Liver (tissue), 9 donors: Measurements from ENCODE around the gene SESTD1. TPM values are rescaled to one million over a fixed set of nuclear protein-coding genes. Genes with fewer than 3 reads are reported as not detected.

Experiments
- DNase-seq: peaks from one replicate; pipeline ENCODE4 v3.0.0-alpha.2; 2017; ENCODE audit warnings: low spot score
- H3K27ac ChIP-seq, 2 donors: one replicate each; pipeline ENCODE4 v1.7.0; 2013; ENCODE audit warnings: inconsistent platforms in 2 of 2, low read length in 2 of 2, control low read depth in 1 of 2, low read depth in 1 of 2, mild to moderate bottlenecking in 1 of 2
- H3K27me3 ChIP-seq, 4 donors: one replicate each; pipeline versions ENCODE4 v1.6.1 to v1.7.0; 2013; ENCODE audit warnings: low read length in 3 of 4, inconsistent platforms in 1 of 4, mild to moderate bottlenecking in 1 of 4, moderate library complexity in 1 of 4; ENCODE audit not compliant: control insufficient read depth in 4 of 4, insufficient read depth in 4 of 4
- H3K36me3 ChIP-seq, 4 donors: one replicate each; pipeline versions ENCODE4 v1.6.1 to v1.7.0; 2013; ENCODE audit warnings: low read length in 3 of 4, mild to moderate bottlenecking in 3 of 4, low read depth in 1 of 4, moderate library complexity in 1 of 4; ENCODE audit not compliant: control insufficient read depth in 4 of 4, insufficient read depth in 3 of 4
- H3K4me1 ChIP-seq, 4 donors: one replicate each; pipeline versions ENCODE4 v1.6.1 to v1.7.0; 2013; ENCODE audit warnings: low read length in 3 of 4, mild to moderate bottlenecking in 3 of 4, moderate library complexity in 1 of 4; ENCODE audit not compliant: control insufficient read depth in 4 of 4, insufficient read depth in 4 of 4
- H3K4me3 ChIP-seq, 3 donors: one replicate each; pipeline versions ENCODE4 v1.6.1 to v1.7.0; 2013; ENCODE audit warnings: low read length in 3 of 3, control low read depth in 1 of 3, low read depth in 1 of 3, mild to moderate bottlenecking in 1 of 3
- H3K9ac ChIP-seq, 2 donors: one replicate each; pipeline ENCODE4 v1.7.0; 2013; ENCODE audit warnings: low read length in 2 of 2, mild to moderate bottlenecking in 2 of 2, moderate library complexity in 2 of 2, control low read depth in 1 of 2, low read depth in 1 of 2
- H3K9me3 ChIP-seq, 4 donors: one replicate each; pipeline versions ENCODE4 v1.6.1 to v1.7.0; 2013; ENCODE audit warnings: low read length in 3 of 4; ENCODE audit not compliant: control insufficient read depth in 4 of 4
- EGR1 ChIP-seq, 2 donors: IDR thresholded peaks; 2 replicates each; pipeline ENCODE4 v1.6.1; 2016 to 2018; ENCODE audit warnings: antibody characterized with exemption in 2 of 2, low read depth in 2 of 2
- FOXA1 ChIP-seq: IDR thresholded peaks from 2 replicates; pipeline ENCODE4 v1.6.1; 2016; ENCODE audit warnings: antibody characterized with exemption
- GABPA ChIP-seq, 2 donors: IDR thresholded peaks in 1 of 2; conservative IDR thresholded peaks in 1 of 2; 2 replicates each; pipeline ENCODE4 v1.6.1; 2016; ENCODE audit warnings: antibody characterized with exemption in 2 of 2, mild to moderate bottlenecking in 1 of 2, moderate library complexity in 1 of 2
- HNF4A ChIP-seq, 2 donors: conservative IDR thresholded peaks; 2 replicates each; pipeline ENCODE4 v1.6.1; 2016; ENCODE audit warnings: antibody characterized with exemption in 2 of 2, mild to moderate bottlenecking in 2 of 2
- HNF4G ChIP-seq: IDR thresholded peaks from 2 replicates; pipeline ENCODE4 v1.6.1; 2016; ENCODE audit warnings: antibody characterized with exemption
- JUND ChIP-seq, 2 donors: IDR thresholded peaks; 2 replicates each; pipeline ENCODE4 v1.6.1; 2016; ENCODE audit warnings: antibody characterized with exemption in 2 of 2
- NR2F2 ChIP-seq: IDR thresholded peaks from 2 replicates; pipeline ENCODE4 v1.6.1; 2016; ENCODE audit warnings: antibody characterized with exemption
- RAD21 ChIP-seq, 2 donors: IDR thresholded peaks; 2 replicates each; pipeline ENCODE4 v1.6.1; 2016; ENCODE audit warnings: antibody characterized with exemption in 2 of 2, mild to moderate bottlenecking in 2 of 2
- SP1 ChIP-seq: IDR thresholded peaks from 2 replicates; pipeline ENCODE4 v1.6.1; 2018; ENCODE audit warnings: antibody characterized with exemption, mild to moderate bottlenecking
- TAF1 ChIP-seq: conservative IDR thresholded peaks from 2 replicates; pipeline ENCODE4 v1.6.1; 2016; ENCODE audit warnings: antibody characterized with exemption, mild to moderate bottlenecking
- WGBS: extraction: QIAGEN DNeasy Blood & Tissue Kit; methylation state at CpG from one replicate; pipeline ENCODE4 v1.1.7; 2013; 5-methylcytosine and 5-hydroxymethylcytosine counted together
- polyA plus RNA-seq, 2 donors: library from polyadenylated mRNA; stranded (reverse) in 1 of 2; unstranded in 1 of 2; fragments of 200-250 nt in 1 of 2; fragments of >200 nt in 1 of 2; fragmentation: Nextera tagmentation in 1 of 2; extraction: Ambion mirVana in 1 of 2; gene quantifications; one replicate each; pipeline versions ENCODE4 v1.2.1 to v1.2.3, GENCODE V29; 2013 to 2015
- total RNA-seq, 2 donors: library from RNA; depleted of rRNA; stranded (reverse); fragments of >200 nt; gene quantifications; one replicate each; pipeline ENCODE4 v1.2.3, GENCODE V29; 2014
- TF ChIP-seq, protein P1 (sequence below): IDR thresholded peaks from 2 replicates; pipeline ENCODE4 v1.6.1; 2016; ENCODE audit warnings: antibody characterized with exemption, mild to moderate bottlenecking
- TF ChIP-seq, protein P2 (sequence below): IDR thresholded peaks from 2 replicates; pipeline ENCODE4 v1.6.1; 2016; ENCODE audit warnings: antibody characterized with exemption
- TF ChIP-seq, protein P3 (sequence below): fragments of 150-350 bp; IDR thresholded peaks from 2 replicates; pipeline ENCODE4 v1.5.1; 2017; ENCODE audit warnings: improper control_type of control experiment, low read depth, low read length; ENCODE audit not compliant: missing input control
- TF ChIP-seq, protein P4 (sequence below): IDR thresholded peaks from 2 replicates; pipeline ENCODE4 v1.6.1; 2016; ENCODE audit warnings: antibody characterized with exemption
- TF ChIP-seq, protein P5 (sequence below): IDR thresholded peaks from 2 replicates; pipeline ENCODE4 v1.6.1; 2016; ENCODE audit warnings: antibody characterized with exemption
- donor health status: healthy.
- donor health status: healthy.
- donor health status: healthy.
- donor health status: healthy.
- donor health status: healthy.

Gene SESTD1
- total and polyA plus RNA-seq, 4 donors = 6.3 to 10.1 (median 7.4) TPM

DNA sequence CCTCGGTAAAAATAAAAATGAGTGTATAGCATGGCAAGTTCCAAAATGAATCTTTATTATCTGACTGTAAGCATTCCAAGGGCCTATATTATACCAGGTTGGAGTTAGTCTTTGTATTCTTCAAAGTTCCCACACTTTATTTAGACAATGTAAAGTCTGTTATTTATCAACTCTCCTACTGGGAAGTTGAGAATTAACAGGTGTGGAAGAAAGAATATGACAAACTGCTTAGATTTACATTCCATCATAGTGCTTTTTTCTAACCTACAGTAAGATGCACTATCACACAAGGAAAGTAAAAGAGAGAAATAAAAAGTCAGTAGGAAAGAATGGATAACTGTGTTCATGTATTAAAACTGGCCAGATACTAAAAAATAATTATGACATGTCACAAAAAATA, 93.3 kb downstream of the SESTD1 start:
- H3K4me3 ChIP-seq = no peak overlapping the region
- peaks cover 0 to 5% (median 0%) of the 10 kb centered on the region in 4 donors for H3K36me3 ChIP-seq
- no peak for DNase-seq
- no peaks in the 10 kb centered on the region for H3K27me3 ChIP-seq
- 94% methylated on average over 1 of the region's 1 CpG for WGBS
- H3K9ac ChIP-seq = no peak overlapping the region
- no peak for TF ChIP-seq RAD21 (IDR thresholded peaks at IDR 0.05)
- no peak for TF ChIP-seq HNF4A (conservative IDR thresholded peaks at IDR 0.05)
- TF ChIP-seq, protein P1, sequence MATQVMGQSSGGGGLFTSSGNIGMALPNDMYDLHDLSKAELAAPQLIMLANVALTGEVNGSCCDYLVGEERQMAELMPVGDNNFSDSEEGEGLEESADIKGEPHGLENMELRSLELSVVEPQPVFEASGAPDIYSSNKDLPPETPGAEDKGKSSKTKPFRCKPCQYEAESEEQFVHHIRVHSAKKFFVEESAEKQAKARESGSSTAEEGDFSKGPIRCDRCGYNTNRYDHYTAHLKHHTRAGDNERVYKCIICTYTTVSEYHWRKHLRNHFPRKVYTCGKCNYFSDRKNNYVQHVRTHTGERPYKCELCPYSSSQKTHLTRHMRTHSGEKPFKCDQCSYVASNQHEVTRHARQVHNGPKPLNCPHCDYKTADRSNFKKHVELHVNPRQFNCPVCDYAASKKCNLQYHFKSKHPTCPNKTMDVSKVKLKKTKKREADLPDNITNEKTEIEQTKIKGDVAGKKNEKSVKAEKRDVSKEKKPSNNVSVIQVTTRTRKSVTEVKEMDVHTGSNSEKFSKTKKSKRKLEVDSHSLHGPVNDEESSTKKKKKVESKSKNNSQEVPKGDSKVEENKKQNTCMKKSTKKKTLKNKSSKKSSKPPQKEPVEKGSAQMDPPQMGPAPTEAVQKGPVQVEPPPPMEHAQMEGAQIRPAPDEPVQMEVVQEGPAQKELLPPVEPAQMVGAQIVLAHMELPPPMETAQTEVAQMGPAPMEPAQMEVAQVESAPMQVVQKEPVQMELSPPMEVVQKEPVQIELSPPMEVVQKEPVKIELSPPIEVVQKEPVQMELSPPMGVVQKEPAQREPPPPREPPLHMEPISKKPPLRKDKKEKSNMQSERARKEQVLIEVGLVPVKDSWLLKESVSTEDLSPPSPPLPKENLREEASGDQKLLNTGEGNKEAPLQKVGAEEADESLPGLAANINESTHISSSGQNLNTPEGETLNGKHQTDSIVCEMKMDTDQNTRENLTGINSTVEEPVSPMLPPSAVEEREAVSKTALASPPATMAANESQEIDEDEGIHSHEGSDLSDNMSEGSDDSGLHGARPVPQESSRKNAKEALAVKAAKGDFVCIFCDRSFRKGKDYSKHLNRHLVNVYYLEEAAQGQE = no peak
- TF ChIP-seq NR2F2 = no peak
- TF ChIP-seq, protein P2, sequence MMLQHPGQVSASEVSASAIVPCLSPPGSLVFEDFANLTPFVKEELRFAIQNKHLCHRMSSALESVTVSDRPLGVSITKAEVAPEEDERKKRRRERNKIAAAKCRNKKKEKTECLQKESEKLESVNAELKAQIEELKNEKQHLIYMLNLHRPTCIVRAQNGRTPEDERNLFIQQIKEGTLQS = no peak
- no peaks in the 10 kb centered on the region for H3K4me1 ChIP-seq
- no peak overlapping the region for H3K27ac ChIP-seq
- no peaks in the 10 kb centered on the region for H3K9me3 ChIP-seq

DNA sequence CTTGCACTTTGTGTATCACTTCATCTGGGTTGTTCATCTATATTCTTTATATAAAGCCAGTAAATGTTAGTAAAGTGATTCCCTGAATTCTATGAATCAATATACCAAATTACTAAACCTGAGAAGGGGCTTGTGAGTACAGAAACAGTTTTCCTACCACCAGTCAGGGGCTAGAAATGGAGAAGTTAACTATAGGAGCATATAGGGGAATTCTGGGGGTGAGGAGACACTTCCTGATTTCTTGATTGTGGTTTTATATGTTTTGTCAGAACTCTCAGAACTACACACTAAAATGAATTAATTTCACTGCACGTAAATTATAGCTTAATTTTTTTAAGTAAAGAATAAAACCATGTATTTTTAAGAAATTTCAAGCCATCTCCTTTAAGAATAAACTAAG, 93.7 kb downstream of the SESTD1 start:
- Histone ChIP-seq H3K9me3 (no peaks in the 10 kb centered on the region), H3K9ac (no peak overlapping the region), H3K4me3 (no peak overlapping the region), H3K4me1 (no peaks in the 10 kb centered on the region), H3K27ac (no peak overlapping the region), H3K27me3 (no peaks in the 10 kb centered on the region), H3K36me3 (peaks cover 0 to 2% (median 0%) of the 10 kb centered on the region in 4 donors)
- no peak for DNase-seq
- WGBS = 88% methylated on average over 1 of the region's 1 CpG
- no peak for TF ChIP-seq HNF4A (conservative IDR thresholded peaks at IDR 0.05)
- TF ChIP-seq, protein P3, sequence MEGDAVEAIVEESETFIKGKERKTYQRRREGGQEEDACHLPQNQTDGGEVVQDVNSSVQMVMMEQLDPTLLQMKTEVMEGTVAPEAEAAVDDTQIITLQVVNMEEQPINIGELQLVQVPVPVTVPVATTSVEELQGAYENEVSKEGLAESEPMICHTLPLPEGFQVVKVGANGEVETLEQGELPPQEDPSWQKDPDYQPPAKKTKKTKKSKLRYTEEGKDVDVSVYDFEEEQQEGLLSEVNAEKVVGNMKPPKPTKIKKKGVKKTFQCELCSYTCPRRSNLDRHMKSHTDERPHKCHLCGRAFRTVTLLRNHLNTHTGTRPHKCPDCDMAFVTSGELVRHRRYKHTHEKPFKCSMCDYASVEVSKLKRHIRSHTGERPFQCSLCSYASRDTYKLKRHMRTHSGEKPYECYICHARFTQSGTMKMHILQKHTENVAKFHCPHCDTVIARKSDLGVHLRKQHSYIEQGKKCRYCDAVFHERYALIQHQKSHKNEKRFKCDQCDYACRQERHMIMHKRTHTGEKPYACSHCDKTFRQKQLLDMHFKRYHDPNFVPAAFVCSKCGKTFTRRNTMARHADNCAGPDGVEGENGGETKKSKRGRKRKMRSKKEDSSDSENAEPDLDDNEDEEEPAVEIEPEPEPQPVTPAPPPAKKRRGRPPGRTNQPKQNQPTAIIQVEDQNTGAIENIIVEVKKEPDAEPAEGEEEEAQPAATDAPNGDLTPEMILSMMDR = no peak
- TF ChIP-seq FOXA1 = no peak

DNA sequence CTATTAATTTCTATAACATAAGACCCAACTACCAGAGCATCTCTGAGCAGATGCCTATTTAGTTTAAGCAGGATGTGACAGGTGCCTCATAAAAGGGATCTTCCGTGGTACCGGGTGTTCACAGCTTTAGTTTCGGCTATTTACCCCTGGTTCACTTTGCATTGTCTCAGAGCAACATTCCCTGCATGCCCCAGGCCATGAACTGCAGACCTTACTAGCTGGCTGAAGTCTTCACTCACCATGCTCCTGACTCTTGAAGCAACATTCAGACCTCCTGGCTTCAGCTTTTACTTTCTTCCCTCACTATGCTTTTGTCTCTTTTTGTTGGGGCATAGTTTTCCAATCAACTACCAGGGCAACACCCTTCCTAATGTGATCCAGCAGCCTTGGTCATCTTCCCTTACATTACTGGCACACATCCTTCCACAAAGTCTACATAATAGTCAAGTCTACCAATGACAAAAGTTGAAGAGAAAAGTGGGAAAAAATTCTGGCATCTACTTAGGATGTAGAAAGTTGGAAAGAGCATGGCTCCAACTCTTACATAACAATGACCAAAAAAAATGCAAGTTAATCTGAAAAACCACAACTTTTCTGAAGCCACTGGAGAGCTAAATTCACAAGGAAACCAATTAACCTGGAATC, 99.2 kb downstream of the SESTD1 start:
- Histone ChIP-seq H3K36me3 (no peaks in the 10 kb centered on the region), H3K27ac (no peak overlapping the region), H3K27me3 (no peaks in the 10 kb centered on the region), H3K4me1 (no peaks in the 10 kb centered on the region), H3K9ac (no peak overlapping the region), H3K4me3 (no peak overlapping the region), H3K9me3 (no peaks in the 10 kb centered on the region)
- WGBS = 96% methylated on average over 3 of the region's 3 CpGs
- DNase-seq = no peak
- TF ChIP-seq TAF1 = no peak
- no peak for TF ChIP-seq NR2F2
- TF ChIP-seq, protein P4, sequence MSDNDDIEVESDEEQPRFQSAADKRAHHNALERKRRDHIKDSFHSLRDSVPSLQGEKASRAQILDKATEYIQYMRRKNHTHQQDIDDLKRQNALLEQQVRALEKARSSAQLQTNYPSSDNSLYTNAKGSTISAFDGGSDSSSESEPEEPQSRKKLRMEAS = no peak
- TF ChIP-seq HNF4G = no peak
- TF ChIP-seq SP1 = no peak
- TF ChIP-seq, protein P5, sequence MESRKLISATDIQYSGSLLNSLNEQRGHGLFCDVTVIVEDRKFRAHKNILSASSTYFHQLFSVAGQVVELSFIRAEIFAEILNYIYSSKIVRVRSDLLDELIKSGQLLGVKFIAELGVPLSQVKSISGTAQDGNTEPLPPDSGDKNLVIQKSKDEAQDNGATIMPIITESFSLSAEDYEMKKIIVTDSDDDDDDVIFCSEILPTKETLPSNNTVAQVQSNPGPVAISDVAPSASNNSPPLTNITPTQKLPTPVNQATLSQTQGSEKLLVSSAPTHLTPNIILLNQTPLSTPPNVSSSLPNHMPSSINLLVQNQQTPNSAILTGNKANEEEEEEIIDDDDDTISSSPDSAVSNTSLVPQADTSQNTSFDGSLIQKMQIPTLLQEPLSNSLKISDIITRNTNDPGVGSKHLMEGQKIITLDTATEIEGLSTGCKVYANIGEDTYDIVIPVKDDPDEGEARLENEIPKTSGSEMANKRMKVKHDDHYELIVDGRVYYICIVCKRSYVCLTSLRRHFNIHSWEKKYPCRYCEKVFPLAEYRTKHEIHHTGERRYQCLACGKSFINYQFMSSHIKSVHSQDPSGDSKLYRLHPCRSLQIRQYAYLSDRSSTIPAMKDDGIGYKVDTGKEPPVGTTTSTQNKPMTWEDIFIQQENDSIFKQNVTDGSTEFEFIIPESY = no peak
- no peak for TF ChIP-seq EGR1 (IDR thresholded peaks at IDR 0.05; ENCODE audit: low read depth in 2 of 2)
- no peak for TF ChIP-seq RAD21 (IDR thresholded peaks at IDR 0.05)
- TF ChIP-seq, protein P1 = no peak
- no peak for TF ChIP-seq FOXA1
- TF ChIP-seq JUND (IDR thresholded peaks at IDR 0.05) = no peak
- no peak for TF ChIP-seq GABPA (IDR thresholded peaks at IDR 0.05 in 1 of 2, conservative IDR thresholded peaks at IDR 0.05 in 1 of 2)
